SK-N-SH (cell line): ENCODE data around the gene ZNF8.

Source experiments
- EP300 ChIP-seq, 2 experiments: IDR thresholded peaks; 2 replicates each; pipeline versions ENCODE4 v1.4.0 to v1.6.1; 2012; ENCODE audit warnings: borderline replicate concordance in 1 of 2, low read depth in 1 of 2, low read length in 1 of 2
- EZH2phosphoT487 ChIP-seq: fragments of 200-600 bp; sonication (generic); IDR thresholded peaks from 2 replicates; pipeline ENCODE4 v1.6.1; 2017; ENCODE audit warnings: low read depth, mixed run types, mild to moderate bottlenecking, antibody characterized with exemption, moderate library complexity, borderline replicate concordance
- FOSL2 ChIP-seq: IDR thresholded peaks from 2 replicates; pipeline ENCODE4 v1.4.0; 2012; ENCODE audit warnings: low read depth, mild to moderate bottlenecking, moderate library complexity, borderline replicate concordance
- GABPA ChIP-seq: IDR thresholded peaks from 2 replicates; pipeline ENCODE4 v1.4.0; 2012; ENCODE audit warnings: low read depth, mild to moderate bottlenecking
- MEF2A ChIP-seq: IDR thresholded peaks from 2 replicates; pipeline ENCODE4 v1.4.0; 2012; ENCODE audit warnings: low read depth, borderline replicate concordance
- POLR2AphosphoS5 ChIP-seq: IDR thresholded peaks from 2 replicates; pipeline ENCODE4 v1.6.1; 2012; ENCODE audit warnings: low read depth, low read length
- YY1 ChIP-seq: IDR thresholded peaks from 2 replicates; pipeline ENCODE4 v1.4.0; 2012; ENCODE audit warnings: low read depth, mild to moderate bottlenecking
- TF ChIP-seq, protein P1 (sequence below): fragments of 200-600 bp; sonication (generic); IDR thresholded peaks from 2 replicates; pipeline ENCODE4 v1.6.1; 2017; ENCODE audit warnings: antibody characterized with exemption, mild to moderate bottlenecking, moderate library complexity
- TF ChIP-seq, protein P2 (sequence below): IDR thresholded peaks from 2 replicates; pipeline ENCODE4 v1.4.0; 2012; ENCODE audit warnings: low read depth, borderline replicate concordance

DNA sequence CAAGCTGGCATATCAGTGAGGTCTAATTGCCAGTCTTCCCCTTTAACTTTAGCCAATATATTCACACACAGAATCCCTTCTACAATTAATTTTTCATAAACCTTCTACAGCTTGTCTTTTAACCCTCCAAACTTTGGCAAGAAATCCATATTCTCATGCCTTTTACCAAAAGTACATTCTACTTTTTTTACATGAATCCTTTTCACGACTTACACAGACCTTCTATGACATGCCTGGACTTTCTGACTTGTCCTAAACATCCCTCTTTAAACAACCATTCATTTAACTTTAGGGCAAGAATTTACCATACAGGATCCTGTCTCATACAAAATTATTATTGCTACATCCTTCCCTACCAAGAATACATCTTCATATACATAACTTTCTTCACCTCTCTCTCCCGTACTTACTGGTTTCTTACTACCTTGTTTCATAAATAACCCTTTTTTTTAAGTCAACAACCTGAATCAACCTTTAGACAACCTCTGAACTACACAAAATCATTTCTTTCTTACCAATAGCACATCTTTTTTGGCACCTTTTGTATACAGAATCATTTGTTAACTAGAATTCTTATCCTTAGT is 26.6 kb upstream of the ZNF8 start:
- TF ChIP-seq, protein P1, sequence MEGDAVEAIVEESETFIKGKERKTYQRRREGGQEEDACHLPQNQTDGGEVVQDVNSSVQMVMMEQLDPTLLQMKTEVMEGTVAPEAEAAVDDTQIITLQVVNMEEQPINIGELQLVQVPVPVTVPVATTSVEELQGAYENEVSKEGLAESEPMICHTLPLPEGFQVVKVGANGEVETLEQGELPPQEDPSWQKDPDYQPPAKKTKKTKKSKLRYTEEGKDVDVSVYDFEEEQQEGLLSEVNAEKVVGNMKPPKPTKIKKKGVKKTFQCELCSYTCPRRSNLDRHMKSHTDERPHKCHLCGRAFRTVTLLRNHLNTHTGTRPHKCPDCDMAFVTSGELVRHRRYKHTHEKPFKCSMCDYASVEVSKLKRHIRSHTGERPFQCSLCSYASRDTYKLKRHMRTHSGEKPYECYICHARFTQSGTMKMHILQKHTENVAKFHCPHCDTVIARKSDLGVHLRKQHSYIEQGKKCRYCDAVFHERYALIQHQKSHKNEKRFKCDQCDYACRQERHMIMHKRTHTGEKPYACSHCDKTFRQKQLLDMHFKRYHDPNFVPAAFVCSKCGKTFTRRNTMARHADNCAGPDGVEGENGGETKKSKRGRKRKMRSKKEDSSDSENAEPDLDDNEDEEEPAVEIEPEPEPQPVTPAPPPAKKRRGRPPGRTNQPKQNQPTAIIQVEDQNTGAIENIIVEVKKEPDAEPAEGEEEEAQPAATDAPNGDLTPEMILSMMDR = no peak
- TF ChIP-seq, protein P2, sequence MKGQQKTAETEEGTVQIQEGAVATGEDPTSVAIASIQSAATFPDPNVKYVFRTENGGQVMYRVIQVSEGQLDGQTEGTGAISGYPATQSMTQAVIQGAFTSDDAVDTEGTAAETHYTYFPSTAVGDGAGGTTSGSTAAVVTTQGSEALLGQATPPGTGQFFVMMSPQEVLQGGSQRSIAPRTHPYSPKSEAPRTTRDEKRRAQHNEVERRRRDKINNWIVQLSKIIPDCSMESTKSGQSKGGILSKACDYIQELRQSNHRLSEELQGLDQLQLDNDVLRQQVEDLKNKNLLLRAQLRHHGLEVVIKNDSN = no peak
- TF ChIP-seq POLR2AphosphoS5 = no peak
- TF ChIP-seq MEF2A = no peak
- no peak for TF ChIP-seq EP300 (IDR thresholded peaks at IDR 0.05; ENCODE audit: borderline replicate concordance in 1 of 2, low read depth in 1 of 2, low read length in 1 of 2)
- TF ChIP-seq GABPA = no peak
- TF ChIP-seq FOSL2 = no peak
- TF ChIP-seq EZH2phosphoT487 = no peak
- TF ChIP-seq YY1 = no peak
